Gastrocnemius medialis (tissue), 4 donors: ENCODE results near the gene LCN10.

Experiments used
- POLR2A ChIP-seq, 2 donors: fragments of 450-650 bp; IDR thresholded peaks; one replicate each; pipeline ENCODE4 v1.6.1; 2017; ENCODE audit warnings: antibody characterized with exemption in 2 of 2, mild to moderate bottlenecking in 2 of 2, moderate library complexity in 2 of 2
- TF ChIP-seq, protein P1 (sequence below), 5 experiments: fragments of 450-650 bp in 3 of 5; fragments of 200-600 bp in 2 of 5; sonication (generic) in 2 of 5; IDR thresholded peaks in 4 of 5; conservative IDR thresholded peaks in 1 of 5; 1 replicate in 4 of 5; 2 replicates in 1 of 5; pipeline ENCODE4 v1.5.1; 2016 to 2019; ENCODE audit warnings: antibody characterized with exemption in 5 of 5, mild to moderate bottlenecking in 3 of 5, moderate library complexity in 3 of 5

DNA sequence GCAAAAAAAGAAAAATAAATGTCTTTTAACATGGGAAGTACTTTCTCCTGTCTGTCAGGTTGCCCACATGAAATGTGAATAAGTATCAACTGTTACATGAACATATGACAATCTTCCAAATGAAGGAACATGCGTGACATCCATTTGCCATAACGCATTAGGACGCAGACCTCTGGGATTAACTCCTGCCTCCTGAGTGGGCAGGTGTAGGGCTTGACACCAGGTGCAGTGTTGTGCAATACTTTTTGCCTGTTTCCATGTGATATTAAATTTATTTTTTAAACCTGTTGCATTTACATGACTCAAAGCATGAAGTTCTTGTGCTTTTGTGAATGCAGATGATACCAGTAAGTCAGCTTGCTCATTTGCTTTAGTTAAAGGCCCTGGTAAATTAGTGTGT is 39.7 kb upstream of the LCN10 start:
- no peak for TF ChIP-seq POLR2A (IDR thresholded peaks at IDR 0.05)
- TF ChIP-seq, protein P1, sequence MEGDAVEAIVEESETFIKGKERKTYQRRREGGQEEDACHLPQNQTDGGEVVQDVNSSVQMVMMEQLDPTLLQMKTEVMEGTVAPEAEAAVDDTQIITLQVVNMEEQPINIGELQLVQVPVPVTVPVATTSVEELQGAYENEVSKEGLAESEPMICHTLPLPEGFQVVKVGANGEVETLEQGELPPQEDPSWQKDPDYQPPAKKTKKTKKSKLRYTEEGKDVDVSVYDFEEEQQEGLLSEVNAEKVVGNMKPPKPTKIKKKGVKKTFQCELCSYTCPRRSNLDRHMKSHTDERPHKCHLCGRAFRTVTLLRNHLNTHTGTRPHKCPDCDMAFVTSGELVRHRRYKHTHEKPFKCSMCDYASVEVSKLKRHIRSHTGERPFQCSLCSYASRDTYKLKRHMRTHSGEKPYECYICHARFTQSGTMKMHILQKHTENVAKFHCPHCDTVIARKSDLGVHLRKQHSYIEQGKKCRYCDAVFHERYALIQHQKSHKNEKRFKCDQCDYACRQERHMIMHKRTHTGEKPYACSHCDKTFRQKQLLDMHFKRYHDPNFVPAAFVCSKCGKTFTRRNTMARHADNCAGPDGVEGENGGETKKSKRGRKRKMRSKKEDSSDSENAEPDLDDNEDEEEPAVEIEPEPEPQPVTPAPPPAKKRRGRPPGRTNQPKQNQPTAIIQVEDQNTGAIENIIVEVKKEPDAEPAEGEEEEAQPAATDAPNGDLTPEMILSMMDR (IDR thresholded peaks at IDR 0.05 in 4 of 5, conservative IDR thresholded peaks at IDR 0.05 in 1 of 5): no peak
